SK-N-SH (cell line): Measurements from ENCODE around the gene FOXA1. TPM values are rescaled to one million over a fixed set of nuclear protein-coding genes. Genes with fewer than 3 reads are reported as not detected.

Experiments
- CTCF ChIA-PET: fragments of 300-600, 350-600 bp; formaldehyde crosslinking; extraction: SDS; loops from one replicate; lab custom pipeline; 2021; lab: Yijun Ruan, JAX
- POLR2A ChIA-PET: fragments of 350-600 bp; sonication (Branson Sonifier 250); formaldehyde crosslinking; extraction: SDS; loops from one replicate; lab custom pipeline; 2020; ENCODE audit warnings: antibody characterized with exemption, inconsistent platforms; lab: Yijun Ruan, JAX
- DNase-seq: peaks from one replicate; pipeline ENCODE4 v3.0.0; 2012
- H2AFZ ChIP-seq: fragments of 200-600 bp; sonication (generic); 2 replicates; pipeline ENCODE4 v1.8.1; 2016; ENCODE audit warnings: antibody characterized with exemption, mild to moderate bottlenecking, low read depth
- H3F3A ChIP-seq: fragments of 200-600 bp; sonication (generic); replicated peaks from 2 replicates; pipeline ENCODE3; 2016; ENCODE audit warnings: antibody characterized with exemption, mild to moderate bottlenecking; ENCODE audit not compliant: insufficient read depth
- H3K27ac ChIP-seq, 2 experiments: fragments of 200-500 bp in 1 of 2; fragments of 200-600 bp in 1 of 2; sonication (Bioruptor generic) in 1 of 2; sonication (generic), shearing (Covaris generic) in 1 of 2; 2 replicates each; pipeline versions ENCODE4 v1.5.1 to v1.6.1; 2014 to 2016; ENCODE audit warnings: low read depth in 2 of 2, inconsistent platforms in 1 of 2, low read length in 1 of 2, mild to moderate bottlenecking in 1 of 2, mixed read lengths in 1 of 2
- H3K27me3 ChIP-seq: fragments of 200-600 bp; sonication (generic), shearing (Covaris generic); 2 replicates; pipeline ENCODE4 v1.6.1; 2016; ENCODE audit warnings: mixed run types; ENCODE audit not compliant: insufficient read depth
- H3K36me3 ChIP-seq, 2 experiments: fragments of 200-500 bp in 1 of 2; fragments of 200-600 bp in 1 of 2; sonication (Bioruptor generic) in 1 of 2; sonication (generic) in 1 of 2; replicated peaks in 1 of 2; 2 replicates each; pipeline versions ENCODE3 to v1.5.1; 2014 to 2016; ENCODE audit warnings: low read length in 1 of 2, mild to moderate bottlenecking in 1 of 2; ENCODE audit not compliant: insufficient read depth in 2 of 2, control insufficient read depth in 1 of 2
- H3K4me1 ChIP-seq, 2 experiments: fragments of 200-500 bp in 1 of 2; fragments of 200-600 bp in 1 of 2; sonication (Bioruptor generic) in 1 of 2; sonication (generic), shearing (Covaris generic) in 1 of 2; 2 replicates each; pipeline versions ENCODE4 v1.5.1 to v1.6.1; 2014 to 2016; ENCODE audit warnings: low read depth in 1 of 2, low read length in 1 of 2, mixed run types in 1 of 2; ENCODE audit not compliant: insufficient read depth in 2 of 2, control insufficient read depth in 1 of 2
- H3K4me2 ChIP-seq: fragments of 200-600 bp; sonication (generic), shearing (Covaris generic); 2 replicates; pipeline ENCODE4 v1.6.1; 2017; ENCODE audit warnings: mixed run types
- H3K4me3 ChIP-seq, 2 experiments: fragments of 200-500 bp in 1 of 2; fragments of 200-600 bp in 1 of 2; sonication (Bioruptor generic) in 1 of 2; sonication (generic), shearing (Covaris generic) in 1 of 2; 2 replicates each; pipeline versions ENCODE4 v1.5.1 to v1.8.1; 2014 to 2016; ENCODE audit warnings: low read depth in 2 of 2, inconsistent platforms in 1 of 2, low read length in 1 of 2, mild to moderate bottlenecking in 1 of 2, mixed read lengths in 1 of 2, moderate library complexity in 1 of 2
- H3K79me2 ChIP-seq: fragments of 200-600 bp; sonication (generic); 2 replicates; pipeline ENCODE4 v1.8.1; 2017; ENCODE audit warnings: mild to moderate bottlenecking; ENCODE audit not compliant: insufficient read depth
- H3K9ac ChIP-seq: fragments of 200-600 bp; sonication (generic); 2 replicates; pipeline ENCODE4 v1.6.1; 2017; ENCODE audit warnings: mixed run types
- H3K9me2 ChIP-seq: fragments of 200-600 bp; sonication (generic); 2 replicates; pipeline ENCODE4 v1.6.1; 2017; ENCODE audit warnings: mixed run types
- H3K9me3 ChIP-seq: fragments of 200-600 bp; sonication (generic); 2 replicates; pipeline ENCODE4 v1.6.1; 2017; ENCODE audit warnings: mixed run types, mild to moderate bottlenecking, moderate library complexity
- H4K20me1 ChIP-seq: fragments of 200-600 bp; sonication (generic); 2 replicates; pipeline ENCODE4 v1.6.1; 2017; ENCODE audit warnings: mild to moderate bottlenecking, mixed run types; ENCODE audit not compliant: insufficient read depth
- FOSL2 ChIP-seq: IDR thresholded peaks from 2 replicates; pipeline ENCODE4 v1.4.0; 2012; ENCODE audit warnings: low read depth, mild to moderate bottlenecking, moderate library complexity, borderline replicate concordance
- FOXJ3 ChIP-seq: sonication (generic); formaldehyde crosslinking; IDR thresholded peaks from 2 replicates; pipeline ENCODE4 v1.5.1; 2020; ENCODE audit warnings: mild to moderate bottlenecking, missing genetic modification reagents
- FOXM1 ChIP-seq: IDR thresholded peaks from 2 replicates; pipeline ENCODE4 v1.4.0; 2012; ENCODE audit warnings: low read depth, mild to moderate bottlenecking
- GATA2 ChIP-seq: sonication (generic); formaldehyde crosslinking; IDR thresholded peaks from 2 replicates; pipeline ENCODE4 v1.5.0; 2020; ENCODE audit warnings: mild to moderate bottlenecking, missing genetic modification reagents
- MEF2A ChIP-seq: IDR thresholded peaks from 2 replicates; pipeline ENCODE4 v1.4.0; 2012; ENCODE audit warnings: low read depth, borderline replicate concordance
- NRF1 ChIP-seq: IDR thresholded peaks from 2 replicates; pipeline ENCODE4 v1.6.1; 2012; ENCODE audit warnings: low read depth, mild to moderate bottlenecking, low read length
- POLR2AphosphoS5 ChIP-seq: IDR thresholded peaks from 2 replicates; pipeline ENCODE4 v1.6.1; 2012; ENCODE audit warnings: low read depth, low read length
- RCOR1 ChIP-seq: fragments of 150-350 bp; IDR thresholded peaks from 2 replicates; pipeline ENCODE4 v1.6.1; 2017; ENCODE audit warnings: antibody characterized with exemption, low read length
- RFX5 ChIP-seq: IDR thresholded peaks from 2 replicates; pipeline ENCODE4 v1.6.1; 2012; ENCODE audit warnings: mild to moderate bottlenecking, improper control_type of control experiment, low read length
- TEAD4 ChIP-seq: IDR thresholded peaks from 2 replicates; pipeline ENCODE4 v1.4.0; 2012; ENCODE audit warnings: mild to moderate bottlenecking, borderline replicate concordance; ENCODE audit not compliant: insufficient read depth
- WGBS: methylation state at CpG from one replicate; pipeline ENCODE4 v1.1.6; 2017; ENCODE audit warnings: low lambda C conversion rate; 5-methylcytosine and 5-hydroxymethylcytosine counted together
- polyA plus RNA-seq, 3 experiments: library from polyadenylated mRNA; depleted of rRNA; stranded (reverse); fragments of >200 nt; gene quantifications; 2 replicates each; pipeline ENCODE4 v1.2.3, GENCODE V29; 2012
- TF ChIP-seq, protein P1 (sequence below): fragments of 150-350 bp; IDR thresholded peaks from 2 replicates; pipeline ENCODE4 v1.6.1; 2017; ENCODE audit warnings: antibody characterized with exemption, low read length, low read depth, borderline replicate concordance
- TF ChIP-seq, protein P2 (sequence below): IDR thresholded peaks from 2 replicates; pipeline ENCODE4 v1.6.1; 2012; ENCODE audit warnings: mild to moderate bottlenecking, low read depth, low read length, moderate library complexity
- TF ChIP-seq, protein P3 (sequence below): fragments of 150-350 bp; IDR thresholded peaks from 2 replicates; pipeline ENCODE4 v1.6.1; 2016; ENCODE audit warnings: mild to moderate bottlenecking, low read depth, low read length
- TF ChIP-seq, protein P4 (sequence below): IDR thresholded peaks from 2 replicates; pipeline ENCODE4 v1.4.0; 2012; ENCODE audit warnings: low read depth, borderline replicate concordance

Gene FOXA1
- not detected in 2 replicates for polyA plus RNA-seq (2012; rRNA removed)
- polyA plus RNA-seq (2012; cell fraction: cytosol; rRNA removed), result not detected in 2 replicates
- polyA plus RNA-seq (2012; cell fraction: nucleus; rRNA removed), result not detected in 2 replicates

DNA sequence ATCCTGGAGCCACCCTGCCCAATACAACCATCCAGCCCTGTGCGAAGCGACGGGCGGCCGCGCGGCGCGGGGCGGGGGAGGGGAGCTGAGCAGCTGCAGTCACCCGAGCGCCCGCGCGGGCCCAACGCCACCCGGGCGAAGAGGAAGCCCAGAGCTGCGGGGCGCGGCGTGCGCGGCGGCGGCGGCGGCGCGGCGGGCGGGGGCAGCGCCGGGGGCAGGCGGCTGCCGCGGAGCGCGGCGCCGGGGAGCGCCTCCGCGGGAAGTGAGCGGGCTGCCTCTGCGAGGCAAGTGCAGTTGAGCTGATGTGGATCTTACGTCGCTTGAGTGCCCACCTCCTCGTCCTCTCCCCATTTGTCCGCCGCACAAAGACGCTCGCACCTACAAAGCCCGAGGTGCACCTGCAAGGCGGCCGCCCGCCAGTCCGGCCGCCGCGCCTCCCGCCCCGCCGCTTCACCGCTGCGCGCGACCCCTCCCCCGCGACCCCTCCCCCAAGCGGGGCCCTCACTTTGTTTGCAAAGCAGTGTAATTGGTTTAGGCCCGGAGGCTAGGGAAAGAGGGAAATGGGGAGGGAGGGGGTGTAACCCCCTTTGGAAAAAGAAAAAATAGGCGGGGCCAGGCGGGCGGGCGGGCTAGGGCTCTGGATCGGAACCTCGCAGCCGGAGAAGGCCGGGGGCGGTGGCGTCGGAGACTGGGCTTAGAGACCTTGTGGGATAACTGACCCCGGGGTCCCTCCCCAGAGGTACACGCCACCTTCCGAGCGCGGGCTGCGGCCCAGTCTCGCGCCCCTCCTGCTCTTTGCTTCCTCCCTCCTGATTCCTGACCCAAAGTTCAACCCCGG lies at the start of gene FOXA1, which contains the start of gene TTC6:
FOXA1 (minus strand) TSS at position 279 of the 838 bp plus-strand sequence; CDS start at position 2, 277 bp downstream.
TTC6 (plus strand) TSS at position 659 of the 838 bp plus-strand sequence. CDS start 26,436 bp downstream, outside the sequence.
- POLR2A ChIA-PET, result no interaction called here
- no peak within 1 kb of the TSS for H2AFZ ChIP-seq
- H3K9me2 ChIP-seq, result no peaks in the 10 kb centered on the region
- H4K20me1 ChIP-seq, result no peaks in the 10 kb centered on the region
- no peaks in the 10 kb centered on the region for H3K4me1 ChIP-seq
- no peak within 1 kb of the TSS for H3K27ac ChIP-seq
- H3F3A ChIP-seq, result no peaks in the 10 kb centered on the region
- 0% methylated on average over 7 of the region's 92 CpGs for WGBS
- H3K4me2 ChIP-seq, result peak within 1 kb of the TSS; percentile 52
- H3K36me3 ChIP-seq, result no peaks in the 10 kb centered on the region
- no peaks in the 10 kb centered on the region for H3K79me2 ChIP-seq
- TF ChIP-seq NRF1 (no peak), TEAD4 (no peak), POLR2AphosphoS5 (no peak), RFX5 (no peak), RCOR1 (no peak)
- TF ChIP-seq, protein P1, sequence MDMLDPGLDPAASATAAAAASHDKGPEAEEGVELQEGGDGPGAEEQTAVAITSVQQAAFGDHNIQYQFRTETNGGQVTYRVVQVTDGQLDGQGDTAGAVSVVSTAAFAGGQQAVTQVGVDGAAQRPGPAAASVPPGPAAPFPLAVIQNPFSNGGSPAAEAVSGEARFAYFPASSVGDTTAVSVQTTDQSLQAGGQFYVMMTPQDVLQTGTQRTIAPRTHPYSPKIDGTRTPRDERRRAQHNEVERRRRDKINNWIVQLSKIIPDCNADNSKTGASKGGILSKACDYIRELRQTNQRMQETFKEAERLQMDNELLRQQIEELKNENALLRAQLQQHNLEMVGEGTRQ, result no peak
- TF ChIP-seq, protein P2, sequence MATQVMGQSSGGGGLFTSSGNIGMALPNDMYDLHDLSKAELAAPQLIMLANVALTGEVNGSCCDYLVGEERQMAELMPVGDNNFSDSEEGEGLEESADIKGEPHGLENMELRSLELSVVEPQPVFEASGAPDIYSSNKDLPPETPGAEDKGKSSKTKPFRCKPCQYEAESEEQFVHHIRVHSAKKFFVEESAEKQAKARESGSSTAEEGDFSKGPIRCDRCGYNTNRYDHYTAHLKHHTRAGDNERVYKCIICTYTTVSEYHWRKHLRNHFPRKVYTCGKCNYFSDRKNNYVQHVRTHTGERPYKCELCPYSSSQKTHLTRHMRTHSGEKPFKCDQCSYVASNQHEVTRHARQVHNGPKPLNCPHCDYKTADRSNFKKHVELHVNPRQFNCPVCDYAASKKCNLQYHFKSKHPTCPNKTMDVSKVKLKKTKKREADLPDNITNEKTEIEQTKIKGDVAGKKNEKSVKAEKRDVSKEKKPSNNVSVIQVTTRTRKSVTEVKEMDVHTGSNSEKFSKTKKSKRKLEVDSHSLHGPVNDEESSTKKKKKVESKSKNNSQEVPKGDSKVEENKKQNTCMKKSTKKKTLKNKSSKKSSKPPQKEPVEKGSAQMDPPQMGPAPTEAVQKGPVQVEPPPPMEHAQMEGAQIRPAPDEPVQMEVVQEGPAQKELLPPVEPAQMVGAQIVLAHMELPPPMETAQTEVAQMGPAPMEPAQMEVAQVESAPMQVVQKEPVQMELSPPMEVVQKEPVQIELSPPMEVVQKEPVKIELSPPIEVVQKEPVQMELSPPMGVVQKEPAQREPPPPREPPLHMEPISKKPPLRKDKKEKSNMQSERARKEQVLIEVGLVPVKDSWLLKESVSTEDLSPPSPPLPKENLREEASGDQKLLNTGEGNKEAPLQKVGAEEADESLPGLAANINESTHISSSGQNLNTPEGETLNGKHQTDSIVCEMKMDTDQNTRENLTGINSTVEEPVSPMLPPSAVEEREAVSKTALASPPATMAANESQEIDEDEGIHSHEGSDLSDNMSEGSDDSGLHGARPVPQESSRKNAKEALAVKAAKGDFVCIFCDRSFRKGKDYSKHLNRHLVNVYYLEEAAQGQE, result no peak
- TF ChIP-seq, protein P3, sequence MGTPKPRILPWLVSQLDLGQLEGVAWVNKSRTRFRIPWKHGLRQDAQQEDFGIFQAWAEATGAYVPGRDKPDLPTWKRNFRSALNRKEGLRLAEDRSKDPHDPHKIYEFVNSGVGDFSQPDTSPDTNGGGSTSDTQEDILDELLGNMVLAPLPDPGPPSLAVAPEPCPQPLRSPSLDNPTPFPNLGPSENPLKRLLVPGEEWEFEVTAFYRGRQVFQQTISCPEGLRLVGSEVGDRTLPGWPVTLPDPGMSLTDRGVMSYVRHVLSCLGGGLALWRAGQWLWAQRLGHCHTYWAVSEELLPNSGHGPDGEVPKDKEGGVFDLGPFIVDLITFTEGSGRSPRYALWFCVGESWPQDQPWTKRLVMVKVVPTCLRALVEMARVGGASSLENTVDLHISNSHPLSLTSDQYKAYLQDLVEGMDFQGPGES, result no peak
- DNase-seq, result peak; percentile 40
- peaks cover 28% of the 10 kb centered on the region for H3K27me3 ChIP-seq
- peak within 1 kb of the TSS; percentile 26 to 57; a peak in 2 of 4 replicates for H3K4me3 ChIP-seq
- no peak within 1 kb of the TSS for H3K9ac ChIP-seq
- CTCF ChIA-PET, result no interaction called here
- H3K9me3 ChIP-seq, result no peaks in the 10 kb centered on the region

DNA sequence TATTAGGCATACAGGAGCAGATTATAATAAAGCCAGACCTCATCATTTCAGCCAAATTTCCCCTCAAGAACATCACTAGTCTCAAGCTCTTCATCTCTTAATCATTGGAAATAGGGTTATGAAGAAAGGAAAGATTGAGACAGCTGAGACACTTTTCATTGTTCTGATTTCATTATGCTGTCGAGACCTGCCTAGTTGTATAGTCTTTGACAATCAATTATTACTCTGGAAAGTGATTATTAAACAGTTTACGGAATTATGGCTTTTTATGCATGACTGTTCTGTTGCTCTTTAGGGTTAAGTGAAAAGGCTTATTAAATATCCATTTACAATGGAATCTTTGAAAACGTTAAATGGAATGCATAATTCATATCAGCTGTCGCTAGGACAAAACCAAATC lies 48.7 kb upstream of the FOXA1 start:
- H3K4me1 ChIP-seq, result no peaks in the 10 kb centered on the region
- no peaks in the 10 kb centered on the region for H3F3A ChIP-seq
- ChIA-PET CTCF (no interaction called here), POLR2A (no interaction called here)
- H3K27me3 ChIP-seq, result no peaks in the 10 kb centered on the region
- no peak overlapping the region for H3K4me3 ChIP-seq
- H3K36me3 ChIP-seq, result no peaks in the 10 kb centered on the region
- no peaks in the 10 kb centered on the region for H3K79me2 ChIP-seq
- 1% methylated on average over 4 of the region's 4 CpGs for WGBS
- no peak overlapping the region for H3K9ac ChIP-seq
- no peaks in the 10 kb centered on the region for H3K9me3 ChIP-seq
- H3K9me2 ChIP-seq, result no peaks in the 10 kb centered on the region
- H3K27ac ChIP-seq, result no peak overlapping the region
- H2AFZ ChIP-seq, result no peak overlapping the region
- H3K4me2 ChIP-seq, result no peak overlapping the region
- no peak for DNase-seq
- no peaks in the 10 kb centered on the region for H4K20me1 ChIP-seq
- no peak for TF ChIP-seq FOXM1
- no peak for TF ChIP-seq FOSL2
- TF ChIP-seq FOXJ3 (CRISPR knock-in tag), result no peak
- TF ChIP-seq, protein P3, result no peak
- TF ChIP-seq, protein P4, sequence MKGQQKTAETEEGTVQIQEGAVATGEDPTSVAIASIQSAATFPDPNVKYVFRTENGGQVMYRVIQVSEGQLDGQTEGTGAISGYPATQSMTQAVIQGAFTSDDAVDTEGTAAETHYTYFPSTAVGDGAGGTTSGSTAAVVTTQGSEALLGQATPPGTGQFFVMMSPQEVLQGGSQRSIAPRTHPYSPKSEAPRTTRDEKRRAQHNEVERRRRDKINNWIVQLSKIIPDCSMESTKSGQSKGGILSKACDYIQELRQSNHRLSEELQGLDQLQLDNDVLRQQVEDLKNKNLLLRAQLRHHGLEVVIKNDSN, result no peak
- TF ChIP-seq GATA2 (CRISPR knock-in tag), result no peak
- no peak for TF ChIP-seq MEF2A
